GM21717 (cell line): ENCODE results near the gene GRIK4.
A peak's percentile ranks its signal among the peaks of the same experiment; 100 is the strongest.
"Not testable (repeated sequence)": the region's sequence is repeated elsewhere in the genome, so short reads cannot be mapped to it uniquely, and the experiment has no call there.

Source experiments
- ATAC-seq: cut with Tn5 transposase; IDR thresholded peaks from one replicate; pipeline ENCODE4 v1.9.1; 2021; ENCODE audit warnings: mild to moderate bottlenecking, moderate library complexity; ENCODE audit not compliant: unreplicated experiment

Gene GRIK4, protein sequence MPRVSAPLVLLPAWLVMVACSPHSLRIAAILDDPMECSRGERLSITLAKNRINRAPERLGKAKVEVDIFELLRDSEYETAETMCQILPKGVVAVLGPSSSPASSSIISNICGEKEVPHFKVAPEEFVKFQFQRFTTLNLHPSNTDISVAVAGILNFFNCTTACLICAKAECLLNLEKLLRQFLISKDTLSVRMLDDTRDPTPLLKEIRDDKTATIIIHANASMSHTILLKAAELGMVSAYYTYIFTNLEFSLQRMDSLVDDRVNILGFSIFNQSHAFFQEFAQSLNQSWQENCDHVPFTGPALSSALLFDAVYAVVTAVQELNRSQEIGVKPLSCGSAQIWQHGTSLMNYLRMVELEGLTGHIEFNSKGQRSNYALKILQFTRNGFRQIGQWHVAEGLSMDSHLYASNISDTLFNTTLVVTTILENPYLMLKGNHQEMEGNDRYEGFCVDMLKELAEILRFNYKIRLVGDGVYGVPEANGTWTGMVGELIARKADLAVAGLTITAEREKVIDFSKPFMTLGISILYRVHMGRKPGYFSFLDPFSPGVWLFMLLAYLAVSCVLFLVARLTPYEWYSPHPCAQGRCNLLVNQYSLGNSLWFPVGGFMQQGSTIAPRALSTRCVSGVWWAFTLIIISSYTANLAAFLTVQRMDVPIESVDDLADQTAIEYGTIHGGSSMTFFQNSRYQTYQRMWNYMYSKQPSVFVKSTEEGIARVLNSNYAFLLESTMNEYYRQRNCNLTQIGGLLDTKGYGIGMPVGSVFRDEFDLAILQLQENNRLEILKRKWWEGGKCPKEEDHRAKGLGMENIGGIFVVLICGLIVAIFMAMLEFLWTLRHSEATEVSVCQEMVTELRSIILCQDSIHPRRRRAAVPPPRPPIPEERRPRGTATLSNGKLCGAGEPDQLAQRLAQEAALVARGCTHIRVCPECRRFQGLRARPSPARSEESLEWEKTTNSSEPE

DNA sequence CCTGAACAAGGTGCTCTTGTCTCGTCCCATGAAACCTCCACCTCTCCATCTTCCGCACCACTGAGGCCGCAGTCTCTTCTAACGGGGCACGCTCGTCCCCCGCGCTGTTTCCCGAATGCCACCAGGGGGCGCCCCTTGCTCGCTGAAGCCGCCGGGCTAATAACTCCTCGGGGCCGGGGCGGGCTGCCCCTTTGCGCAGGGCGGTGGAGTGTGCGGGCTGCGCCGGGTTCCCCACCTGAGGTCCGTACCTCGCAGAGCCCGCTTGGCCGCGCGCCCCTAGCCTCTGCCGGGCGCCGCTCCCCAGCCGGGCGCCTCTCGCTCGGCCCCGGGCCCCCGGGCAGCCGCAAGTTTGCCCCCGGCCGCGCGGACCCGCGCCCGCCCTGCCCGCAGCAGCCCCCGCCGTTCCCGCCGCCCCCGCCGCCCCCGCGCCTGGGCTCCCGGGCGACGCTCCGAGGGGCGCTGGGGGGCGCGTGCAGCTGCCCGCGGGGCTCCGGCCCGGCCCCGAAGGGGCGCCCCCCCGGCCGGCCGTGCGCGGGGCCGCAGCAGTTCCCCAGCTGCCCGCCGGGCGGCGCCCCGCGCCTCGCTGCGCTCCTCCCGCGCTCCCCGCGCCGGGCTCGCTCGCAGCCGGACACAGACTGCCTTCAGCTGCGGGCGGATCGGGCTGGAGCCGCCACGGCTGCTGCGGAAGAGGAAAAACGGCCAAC, at the start of gene GRIK4:
TSS of gene GRIK4 (plus strand) at position 633 of the 704 bp plus-strand sequence. CDS start 148,571 bp downstream, outside the sequence.
- peak; percentile 78 for ATAC-seq

DNA sequence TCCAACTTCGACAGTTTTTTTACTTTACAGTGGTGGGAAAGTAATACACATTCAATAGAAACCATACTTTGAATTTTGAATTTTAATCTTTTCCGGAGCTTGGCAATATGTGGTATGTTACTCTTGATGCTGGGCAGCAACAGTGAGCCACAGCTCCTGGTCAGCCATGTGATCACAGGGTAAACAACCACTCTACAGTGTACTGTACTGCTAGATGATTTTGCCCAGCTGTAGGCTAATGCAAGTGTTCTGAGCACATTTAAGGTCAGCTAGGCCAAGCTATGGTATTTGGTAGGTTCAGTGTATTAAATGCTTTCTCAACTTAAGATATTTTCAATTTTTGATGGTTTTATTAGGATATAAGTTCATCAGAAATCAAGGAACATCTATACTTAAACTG, 48.7 kb upstream of the GRIK4 start:
- ATAC-seq, result no peak

DNA sequence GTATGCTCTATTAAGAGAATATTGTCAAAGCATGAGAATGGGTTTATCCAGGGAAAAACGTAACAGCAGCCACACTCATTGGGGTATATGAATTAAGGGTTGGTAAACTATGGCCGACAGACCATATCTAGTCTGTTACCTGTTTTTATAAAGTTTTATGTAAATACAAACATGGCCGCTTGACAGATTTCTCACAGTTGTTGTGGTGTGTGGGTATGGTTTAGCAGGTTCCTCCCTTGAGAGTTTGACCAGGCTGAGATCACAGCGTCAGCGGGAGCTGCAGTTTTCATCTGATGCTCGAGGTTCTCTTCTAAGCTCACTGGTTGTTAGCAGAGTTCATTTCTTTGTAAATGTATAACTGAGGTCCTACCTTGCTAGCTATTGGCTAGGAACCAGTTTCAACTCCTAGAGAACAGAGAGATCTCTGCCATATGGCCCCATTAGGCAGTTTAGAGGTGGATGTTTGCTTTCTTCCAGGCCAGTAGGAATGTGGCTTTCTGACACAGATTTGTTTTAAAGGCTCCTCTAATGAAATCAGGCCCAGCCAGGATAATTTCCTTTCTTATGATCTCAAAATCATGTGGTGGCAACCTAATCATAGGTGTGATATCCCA, 45.5 kb upstream of the GRIK4 start:
- ATAC-seq, result no peak

DNA sequence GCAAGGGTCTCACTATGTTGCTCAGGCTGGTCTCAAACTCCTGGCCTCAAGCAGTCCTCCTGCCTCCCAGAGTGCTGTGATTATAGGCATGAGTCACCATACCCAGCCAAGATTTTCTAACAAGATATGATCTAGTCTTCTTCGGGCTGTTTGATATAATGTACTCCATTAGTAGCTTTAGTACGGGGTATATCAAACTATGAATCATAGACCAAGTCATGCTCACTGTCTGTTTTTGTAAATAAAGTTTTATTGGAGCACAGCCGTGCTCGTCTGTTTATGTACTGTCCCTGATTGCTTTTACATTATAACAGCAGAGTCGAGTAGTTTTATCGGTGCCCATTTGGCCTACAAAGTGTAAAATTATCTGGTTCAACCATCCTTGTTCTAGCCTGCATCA, 43.9 kb upstream of the GRIK4 start:
- ATAC-seq, result no peak

GRCh38 chr11:120471131-120471530, 40.4 kb upstream of the GRIK4 start:
- ATAC-seq, result no peak

DNA sequence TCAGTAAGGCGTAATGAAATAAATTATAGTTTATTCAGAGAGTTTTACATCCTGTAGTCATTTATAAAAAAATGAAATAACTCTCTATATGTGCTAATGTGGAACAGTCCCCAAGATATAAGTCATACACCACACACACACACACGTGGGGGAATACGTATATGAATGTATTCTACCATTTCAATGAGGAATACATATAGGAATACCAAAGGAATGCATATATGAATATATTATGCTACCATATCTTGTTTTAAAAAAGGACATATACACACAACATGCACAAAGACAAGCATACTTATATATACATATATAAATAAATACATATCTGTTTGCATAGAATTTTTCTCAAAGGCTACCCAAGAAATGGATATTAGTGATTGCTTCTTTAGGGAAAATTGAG, 39.6 kb upstream of the GRIK4 start:
- no peak for ATAC-seq

- no peak for ATAC-seq
These were observed 38.0 kb upstream of the GRIK4 start for GRCh38 chr11:120473503-120473902.

DNA sequence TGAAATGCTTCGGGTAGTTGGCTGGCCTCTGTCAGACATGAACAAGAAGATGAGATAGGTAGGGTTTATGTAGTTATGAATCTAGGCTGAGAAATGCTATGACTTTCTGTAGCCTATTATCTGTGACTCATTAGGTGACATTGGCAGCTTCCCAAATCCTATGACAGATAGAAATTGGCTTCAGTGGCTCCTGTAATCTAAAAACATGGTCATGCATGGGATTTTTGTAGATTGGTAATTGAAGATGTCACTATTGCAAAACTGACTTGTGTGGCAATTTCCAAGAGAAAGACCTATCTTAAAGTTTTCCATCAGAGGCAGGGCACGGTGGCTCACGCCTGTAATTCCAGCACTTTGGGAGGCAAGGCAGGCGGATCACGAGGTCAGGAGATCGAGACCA, 29.4 kb upstream of the GRIK4 start:
- no peak for ATAC-seq

DNA sequence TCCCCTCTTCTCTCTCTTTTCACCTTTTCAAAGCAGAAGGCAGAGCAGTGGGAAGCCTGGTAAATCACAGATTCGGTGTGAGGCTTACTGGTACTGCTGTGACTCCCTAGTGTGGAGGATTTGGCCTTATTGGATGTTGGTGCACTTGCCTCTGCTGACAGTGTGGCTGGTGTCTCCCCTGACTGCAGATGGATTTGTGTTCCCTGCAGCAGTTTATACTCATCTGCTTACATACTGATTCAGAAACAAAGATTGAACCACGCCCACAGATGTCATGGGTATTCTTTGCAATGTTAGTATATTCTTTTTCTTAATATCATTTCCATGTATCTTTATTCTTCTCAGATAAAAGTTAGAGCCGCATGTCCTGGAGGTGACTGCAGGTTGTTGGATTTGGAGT, 26.8 kb upstream of the GRIK4 start:
- ATAC-seq, result no peak

GRCh38 chr11:120486138-120486537, 25.4 kb upstream of the GRIK4 start:
- ATAC-seq, result no peak

DNA sequence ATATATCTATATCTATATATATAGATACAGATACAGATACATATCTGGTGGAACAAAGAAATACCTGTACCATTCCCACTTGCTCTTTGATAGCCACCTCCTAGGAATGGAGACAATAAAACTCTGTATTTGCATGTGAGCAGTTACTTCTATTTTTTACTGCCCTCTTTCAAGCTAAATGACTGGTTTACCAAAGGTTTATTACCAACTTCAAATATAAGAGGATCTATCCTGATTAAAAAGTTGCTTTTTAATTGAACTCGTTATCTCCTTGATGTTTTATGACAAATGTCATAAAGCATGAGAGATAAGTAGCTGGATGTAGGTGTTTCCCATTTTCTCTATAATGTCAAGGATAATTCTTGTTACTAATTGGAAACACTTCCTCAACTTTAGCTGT, 21.7 kb upstream of the GRIK4 start:
- no peak for ATAC-seq

DNA sequence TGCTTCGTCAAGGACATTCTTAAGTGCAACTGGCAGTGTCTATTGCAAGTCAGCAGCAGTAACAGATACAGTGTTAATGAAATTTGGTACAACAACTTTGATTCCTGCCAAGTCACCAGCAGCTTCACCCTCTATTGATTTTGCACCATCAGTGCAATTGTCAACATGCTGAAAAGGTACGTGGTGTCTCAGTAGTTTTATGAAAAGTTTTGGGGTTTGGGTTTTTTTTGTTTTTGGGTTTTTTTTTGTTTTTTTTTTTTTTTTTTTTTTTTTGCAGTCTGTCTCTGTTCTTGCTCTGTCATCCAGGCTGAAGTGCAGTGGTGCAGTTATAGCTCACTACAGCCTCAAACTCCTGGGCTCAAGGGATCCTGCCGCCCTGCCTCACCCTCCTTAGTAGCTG, 19.1 kb upstream of the GRIK4 start:
- ATAC-seq, result no peak

- no peak for ATAC-seq
These were observed 17.0 kb upstream of the GRIK4 start for GRCh38 chr11:120494595-120494994.

- no peak for ATAC-seq
These were observed 12.5 kb upstream of the GRIK4 start for GRCh38 chr11:120499088-120499487.

- no peak for ATAC-seq
These were observed 11.7 kb upstream of the GRIK4 start for GRCh38 chr11:120499859-120500258.

DNA sequence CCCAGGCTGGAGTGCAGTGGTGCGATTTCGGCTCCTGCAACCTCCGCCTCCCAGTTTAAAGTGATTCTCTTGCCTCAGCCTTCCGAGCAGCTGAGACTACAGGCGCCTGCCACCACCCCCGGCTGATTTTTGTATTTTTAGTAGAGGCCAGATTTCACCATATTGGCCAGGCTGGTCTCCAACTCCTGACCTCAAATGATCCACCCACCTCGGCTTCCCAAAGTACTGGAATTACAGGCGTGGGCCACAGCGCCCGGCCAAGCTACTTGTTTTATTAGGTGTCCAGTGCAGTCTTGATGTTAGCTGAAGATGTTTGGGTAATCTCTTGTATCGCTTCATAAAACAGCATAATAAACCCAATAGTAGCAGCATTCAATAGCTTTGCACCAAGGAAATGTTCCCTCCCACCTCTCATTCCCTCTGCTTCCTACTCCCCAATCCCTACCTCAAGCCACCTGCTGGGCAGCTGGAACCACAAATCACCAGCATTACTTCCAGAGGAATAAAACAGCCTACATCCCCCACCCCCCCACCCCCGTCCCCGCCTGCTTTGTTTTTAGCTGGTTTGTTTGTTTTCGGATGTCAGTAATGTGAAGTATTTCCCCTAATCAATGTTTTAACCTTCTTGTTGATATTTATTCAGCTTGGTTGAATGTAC, 11.0 kb upstream of the GRIK4 start:
- ATAC-seq, result no peak

- no peak for ATAC-seq
These were observed 10.1 kb upstream of the GRIK4 start for GRCh38 chr11:120501440-120501839.

GRCh38 chr11:120501976-120502755, 9.4 kb upstream of the GRIK4 start:
- ATAC-seq, result no peak

GRCh38 chr11:120503529-120503928, 8.0 kb upstream of the GRIK4 start:
- ATAC-seq, result not testable (repeated sequence)
